Keratinocyte (primary cell): Measurements from ENCODE around the gene KLRG1. TPM values are rescaled to one million over a fixed set of nuclear protein-coding genes. Genes with fewer than 3 reads are reported as not detected.

ENCODE experiments used
- DNase-seq: peaks from one replicate; pipeline ENCODE4 v3.0.0-alpha.2; 2011; ENCODE audit warnings: low read depth, missing footprints, low spot score
- FAIRE-seq: peaks from 2 replicates; lab custom pipeline; 2011; peaks lifted over from hg19 to GRCh38; lab: Jason Lieb, UNC
- H2AFZ ChIP-seq: 2 replicates; pipeline ENCODE4 v1.6.0; 2012; ENCODE audit warnings: low read length, control low read depth, inconsistent platforms; ENCODE audit not compliant: control insufficient read depth
- H3K27ac ChIP-seq: 2 replicates; pipeline ENCODE4 v1.5.1; 2011; ENCODE audit warnings: low read length; ENCODE audit not compliant: control insufficient read depth, insufficient read depth
- H3K27me3 ChIP-seq: 3 replicates; pipeline ENCODE4 v1.6.0; 2011; ENCODE audit warnings: low read length; ENCODE audit not compliant: control insufficient read depth, insufficient read depth; ENCODE audit errors: extremely low read depth
- H3K36me3 ChIP-seq, 2 experiments: 2 replicates in 1 of 2; 3 replicates in 1 of 2; pipeline ENCODE4 v1.5.1; 2011; ENCODE audit warnings: low read length in 2 of 2, mild to moderate bottlenecking in 1 of 2; ENCODE audit not compliant: control insufficient read depth in 2 of 2, insufficient read depth in 2 of 2; ENCODE audit errors: extremely low read depth in 1 of 2
- H3K4me1 ChIP-seq: 3 replicates; pipeline ENCODE4 v1.5.1; 2011; ENCODE audit warnings: low read length; ENCODE audit not compliant: control insufficient read depth, insufficient read depth; ENCODE audit errors: extremely low read depth
- H3K4me2 ChIP-seq: 3 replicates; pipeline ENCODE4 v1.6.0; 2011; ENCODE audit warnings: low read depth, low read length; ENCODE audit not compliant: control insufficient read depth, insufficient read depth; ENCODE audit errors: extremely low read depth
- H3K4me3 ChIP-seq, 3 experiments: fragments of 200-600 bp in 1 of 3; sonication (generic) in 1 of 3; 2 replicates in 2 of 3; 3 replicates in 1 of 3; pipeline ENCODE4 v1.5.1; 2011 to 2016; ENCODE audit warnings: low read length in 3 of 3, mild to moderate bottlenecking in 3 of 3, control low read depth in 2 of 3, inconsistent platforms in 1 of 3, low read depth in 1 of 3, mixed read lengths in 1 of 3, mixed run types in 1 of 3, moderate library complexity in 1 of 3; ENCODE audit not compliant: control insufficient read depth in 2 of 3, insufficient read depth in 2 of 3; ENCODE audit errors: extremely low read depth in 1 of 3
- H3K79me2 ChIP-seq: 2 replicates; pipeline ENCODE4 v1.6.0; 2012; ENCODE audit warnings: low read length; ENCODE audit not compliant: control insufficient read depth, insufficient read depth
- H3K9ac ChIP-seq: 3 replicates; pipeline ENCODE4 v1.6.0; 2011; ENCODE audit warnings: low read length; ENCODE audit not compliant: control insufficient read depth, insufficient read depth; ENCODE audit errors: extremely low read depth
- H3K9me1 ChIP-seq: 3 replicates; pipeline ENCODE4 v1.6.0; 2011; ENCODE audit warnings: low read length; ENCODE audit not compliant: control insufficient read depth, insufficient read depth; ENCODE audit errors: extremely low read depth
- H3K9me3 ChIP-seq: 2 replicates; pipeline ENCODE4 v1.5.1; 2012; ENCODE audit warnings: low read depth, low read length; ENCODE audit not compliant: control insufficient read depth
- H4K20me1 ChIP-seq: 3 replicates; pipeline ENCODE4 v1.6.0; 2011; ENCODE audit warnings: low read length; ENCODE audit not compliant: control insufficient read depth, insufficient read depth; ENCODE audit errors: extremely low read depth
- EZH2 ChIP-seq: IDR thresholded peaks from one replicate; pipeline ENCODE4 v1.6.1; 2012; ENCODE audit warnings: inconsistent platforms, mild to moderate bottlenecking, low read length, moderate library complexity
- dilution Hi-C: fragments of 300-500 bp; cut with MboI; formaldehyde crosslinking; loops from one replicate; pipeline ENCODE4 v1.7.0; 2020; ENCODE audit warnings: low sequenced_read_pairs; ENCODE audit not compliant: extremely low pct_ligation_motif_present
- polyA plus RNA-seq, 5 experiments: library from polyadenylated mRNA; depleted of rRNA in 3 of 5; stranded (reverse) in 3 of 5; stranded (forward) in 1 of 5; unstranded in 1 of 5; fragments of >200 nt; gene quantifications; 1 replicate in 1 of 5; 2 replicates in 3 of 5; 3 replicates in 1 of 5; pipeline versions ENCODE4 v1.2.1 to v1.2.3, GENCODE V29; 2011 to 2012; ENCODE audit warnings: missing spikeins in 2 of 5, low read depth in 1 of 5, low replicate concordance in 1 of 5
- TF ChIP-seq, protein P1 (sequence below), 3 experiments: IDR thresholded peaks in 1 of 3; conservative IDR thresholded peaks in 1 of 3; optimal IDR thresholded peaks in 1 of 3; 2 replicates in 2 of 3; 3 replicates in 1 of 3; pipeline versions ENCODE3 to v1.5.1; 2011; ENCODE audit warnings: low read length in 3 of 3, mild to moderate bottlenecking in 3 of 3, moderate library complexity in 2 of 3, control low read depth in 1 of 3, inconsistent platforms in 1 of 3; ENCODE audit not compliant: insufficient read depth in 2 of 3; ENCODE audit errors: extremely low read depth in 1 of 3

Gene KLRG1
- polyA plus RNA-seq, 1 donor (not counting 4 experiments of a cell fraction or from before 2014, with no cell fraction given) = 0.39 TPM

DNA sequence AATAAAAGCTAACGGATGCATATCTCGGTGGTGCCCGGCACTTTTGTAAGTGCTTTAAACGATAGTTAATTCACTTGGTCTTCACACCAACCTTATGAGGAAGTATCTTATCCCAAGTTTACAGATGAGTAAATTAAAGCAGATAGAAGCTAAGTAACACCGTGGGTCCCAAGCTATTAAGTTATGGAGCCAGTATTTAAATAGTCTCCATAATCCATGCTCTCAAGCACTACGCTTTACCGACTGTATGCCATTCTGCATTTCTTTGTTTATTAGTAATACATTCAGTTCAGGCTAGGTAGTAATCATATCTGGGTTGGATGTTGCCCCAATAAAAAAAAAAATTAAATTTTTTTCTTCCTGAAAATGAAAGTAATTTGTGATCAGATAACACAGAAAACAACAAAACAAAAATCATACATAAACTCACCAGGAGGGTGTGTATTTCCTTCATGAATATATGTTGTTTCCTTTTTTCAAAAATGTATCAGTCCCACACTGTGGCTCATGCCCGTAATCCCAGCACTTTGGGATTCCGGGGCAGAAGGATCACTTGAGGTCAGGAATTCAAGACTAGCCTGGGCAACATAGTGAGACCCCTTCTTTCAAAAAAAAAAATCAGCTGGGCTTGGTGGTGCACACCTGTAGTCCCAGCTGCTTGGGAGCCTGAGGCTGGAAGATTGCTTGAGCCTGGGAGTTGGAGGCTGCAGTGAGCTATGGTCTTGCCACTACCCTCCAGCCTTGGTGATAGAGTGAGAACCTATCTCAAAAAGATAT lies 38.5 kb upstream of the KLRG1 start:
- peak overlapping the region; percentile 94 for H3K4me2 ChIP-seq
- FAIRE-seq = no peak
- H3K27ac ChIP-seq = no peak overlapping the region
- H3K4me1 ChIP-seq = peaks cover 13% of the 10 kb centered on the region
- H3K4me3 ChIP-seq = peak overlapping the region; percentile 77 to 99 (median 98)
- no peak for DNase-seq
- peaks cover 4 to 5% of the 10 kb centered on the region in 2 experiments for H3K36me3 ChIP-seq
- peak overlapping the region; percentile 100 for H2AFZ ChIP-seq
- H3K9me3 ChIP-seq = no peaks in the 10 kb centered on the region
- TF ChIP-seq, protein P1, sequence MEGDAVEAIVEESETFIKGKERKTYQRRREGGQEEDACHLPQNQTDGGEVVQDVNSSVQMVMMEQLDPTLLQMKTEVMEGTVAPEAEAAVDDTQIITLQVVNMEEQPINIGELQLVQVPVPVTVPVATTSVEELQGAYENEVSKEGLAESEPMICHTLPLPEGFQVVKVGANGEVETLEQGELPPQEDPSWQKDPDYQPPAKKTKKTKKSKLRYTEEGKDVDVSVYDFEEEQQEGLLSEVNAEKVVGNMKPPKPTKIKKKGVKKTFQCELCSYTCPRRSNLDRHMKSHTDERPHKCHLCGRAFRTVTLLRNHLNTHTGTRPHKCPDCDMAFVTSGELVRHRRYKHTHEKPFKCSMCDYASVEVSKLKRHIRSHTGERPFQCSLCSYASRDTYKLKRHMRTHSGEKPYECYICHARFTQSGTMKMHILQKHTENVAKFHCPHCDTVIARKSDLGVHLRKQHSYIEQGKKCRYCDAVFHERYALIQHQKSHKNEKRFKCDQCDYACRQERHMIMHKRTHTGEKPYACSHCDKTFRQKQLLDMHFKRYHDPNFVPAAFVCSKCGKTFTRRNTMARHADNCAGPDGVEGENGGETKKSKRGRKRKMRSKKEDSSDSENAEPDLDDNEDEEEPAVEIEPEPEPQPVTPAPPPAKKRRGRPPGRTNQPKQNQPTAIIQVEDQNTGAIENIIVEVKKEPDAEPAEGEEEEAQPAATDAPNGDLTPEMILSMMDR (optimal IDR thresholded peaks at IDR 0.05 in 1 of 3, IDR thresholded peaks at IDR 0.05 in 1 of 3, conservative IDR thresholded peaks at IDR 0.05 in 1 of 3; ENCODE audit: extremely low read depth in 1 of 3, insufficient read depth in 2 of 3, low read length in 3 of 3) = peak in 1 of 3 experiments; percentile 8
- TF ChIP-seq EZH2 = no peak
- no peaks in the 10 kb centered on the region for H4K20me1 ChIP-seq
- no peaks in the 10 kb centered on the region for H3K9me1 ChIP-seq
- H3K79me2 ChIP-seq = peaks cover 35% of the 10 kb centered on the region
- dilution Hi-C loops = no loop called here
- H3K27me3 ChIP-seq = no peaks in the 10 kb centered on the region
- H3K9ac ChIP-seq = peak overlapping the region; percentile 91

- Histone ChIP-seq H3K9ac (no peak overlapping the region), H3K4me2 (no peak overlapping the region), H3K4me3 (no peak overlapping the region), H3K9me1 (no peaks in the 10 kb centered on the region), H3K4me1 (peaks cover 13% of the 10 kb centered on the region), H3K36me3 (no peaks in the 10 kb centered on the region), H3K27me3 (no peaks in the 10 kb centered on the region), H2AFZ (no peak overlapping the region), H3K27ac (no peak overlapping the region), H4K20me1 (no peaks in the 10 kb centered on the region), H3K9me3 (no peaks in the 10 kb centered on the region), H3K79me2 (peaks cover 28% of the 10 kb centered on the region)
- no peak for TF ChIP-seq EZH2
- TF ChIP-seq, protein P1 (optimal IDR thresholded peaks at IDR 0.05 in 1 of 3, IDR thresholded peaks at IDR 0.05 in 1 of 3, conservative IDR thresholded peaks at IDR 0.05 in 1 of 3; ENCODE audit: extremely low read depth in 1 of 3, insufficient read depth in 2 of 3, low read length in 3 of 3) = no peak
- no peak for FAIRE-seq
- DNase-seq = no peak
- dilution Hi-C loops = no loop called here
Measured at GRCh38 chr12:8951744-8952143, 37.6 kb upstream of the KLRG1 start.
